RWPE2 (cell line): ENCODE results near the gene GNAT1.

Source experiments
- ATAC-seq: fragments of 200-7000 bp; cut with Tn5 transposase; 3 replicates; pipeline ENCODE4 v1.9.1; 2021; ENCODE audit warnings: low read depth
- DNase-seq: peaks from one replicate; pipeline ENCODE4 v3.0.0-alpha.2; 2020; ENCODE audit warnings: low spot score
- H3K27ac ChIP-seq: fragments of 450-650 bp; 2 replicates; pipeline ENCODE4 v1.5.1; 2017; ENCODE audit warnings: mild to moderate bottlenecking; ENCODE audit not compliant: poor library complexity, severe bottlenecking
- H3K27me3 ChIP-seq: fragments of 250-450 bp; sonication (Bioruptor Pico); 2 replicates; pipeline ENCODE4 v1.5.1; 2021; ENCODE audit warnings: mild to moderate bottlenecking, moderate library complexity; ENCODE audit not compliant: insufficient read depth, poor library complexity, severe bottlenecking
- H3K36me3 ChIP-seq: fragments of 250-450 bp; sonication (Bioruptor Pico); 2 replicates; pipeline ENCODE4 v1.5.1; 2020; ENCODE audit warnings: low read depth, mild to moderate bottlenecking, moderate library complexity
- H3K4me1 ChIP-seq: fragments of 250-450 bp; sonication (Bioruptor Pico); 2 replicates; pipeline ENCODE4 v1.5.1; 2021; ENCODE audit warnings: mild to moderate bottlenecking, moderate library complexity; ENCODE audit not compliant: insufficient read depth, poor library complexity, severe bottlenecking
- H3K4me3 ChIP-seq: fragments of 250-450 bp; sonication (Bioruptor Pico); 2 replicates; pipeline ENCODE4 v1.5.1; 2021; ENCODE audit warnings: mild to moderate bottlenecking, moderate library complexity; ENCODE audit not compliant: severe bottlenecking
- H3K9me3 ChIP-seq: fragments of 250-450 bp; sonication (Bioruptor Pico); 2 replicates; pipeline ENCODE4 v1.5.1; 2021; ENCODE audit warnings: mild to moderate bottlenecking, moderate library complexity; ENCODE audit not compliant: severe bottlenecking
- CTCF ChIP-seq: fragments of 450-650 bp; IDR thresholded peaks from one replicate; pipeline ENCODE4 v1.5.1; 2017; ENCODE audit warnings: mild to moderate bottlenecking, moderate library complexity; ENCODE audit not compliant: poor library complexity, severe bottlenecking

The GNAT1 gene

GRCh38 chr3:50204804-50205412, 13.5 kb downstream of the GNAT1 start, which contains the start of gene SLC38A3:
Gene SLC38A3, plus strand, starts transcription at chr3:50205271. Its CDS starts 8,929 bp downstream, at chr3:50214200.
- no peaks in the 10 kb centered on the region for H3K36me3 ChIP-seq
- peak; percentile 33 for ATAC-seq
- TF ChIP-seq CTCF: no peak
- H3K27ac ChIP-seq: no peak within 1 kb of the TSS
- peaks cover 27% of the 10 kb centered on the region for H3K27me3 ChIP-seq
- no peak for DNase-seq
- H3K4me1 ChIP-seq: no peaks in the 10 kb centered on the region
- H3K9me3 ChIP-seq: no peaks in the 10 kb centered on the region
- peak within 1 kb of the TSS; percentile 26 for H3K4me3 ChIP-seq

GRCh38 chr3:50205413-50206276, 14.2 kb downstream of the GNAT1 start:
- Histone ChIP-seq H3K27ac (no peak overlapping the region), H3K4me1 (no peaks in the 10 kb centered on the region), H3K27me3 (peaks cover 27% of the 10 kb centered on the region), H3K4me3 (peak overlapping the region; percentile 26), H3K9me3 (no peaks in the 10 kb centered on the region), H3K36me3 (no peaks in the 10 kb centered on the region)
- ATAC-seq (peak; percentile 41), DNase-seq (no peak)
- no peak for TF ChIP-seq CTCF

GRCh38 chr3:50207359-50208042, 16.1 kb downstream of the GNAT1 start:
- Histone ChIP-seq H3K4me1 (no peaks in the 10 kb centered on the region), H3K27me3 (peaks cover 27% of the 10 kb centered on the region)

GRCh38 chr3:50208677-50209344, 17.4 kb downstream of the GNAT1 start:
- H3K9me3 ChIP-seq: no peaks in the 10 kb centered on the region
- H3K4me3 ChIP-seq: no peak overlapping the region
- no peak for TF ChIP-seq CTCF
- peaks cover 24% of the 10 kb centered on the region for H3K27me3 ChIP-seq
- ATAC-seq (no peak), DNase-seq (no peak)
- no peak overlapping the region for H3K27ac ChIP-seq
- no peaks in the 10 kb centered on the region for H3K36me3 ChIP-seq
- no peaks in the 10 kb centered on the region for H3K4me1 ChIP-seq

More at GRCh38 chr3:50207359-50208042, 16.1 kb downstream of the GNAT1 start:
- no peak for TF ChIP-seq CTCF
- Histone ChIP-seq H3K36me3 (no peaks in the 10 kb centered on the region), H3K27ac (no peak overlapping the region), H3K4me3 (no peak overlapping the region), H3K9me3 (no peaks in the 10 kb centered on the region)
- ATAC-seq (no peak), DNase-seq (no peak)
